ENCODE data around the gene GBA2.

DNA sequence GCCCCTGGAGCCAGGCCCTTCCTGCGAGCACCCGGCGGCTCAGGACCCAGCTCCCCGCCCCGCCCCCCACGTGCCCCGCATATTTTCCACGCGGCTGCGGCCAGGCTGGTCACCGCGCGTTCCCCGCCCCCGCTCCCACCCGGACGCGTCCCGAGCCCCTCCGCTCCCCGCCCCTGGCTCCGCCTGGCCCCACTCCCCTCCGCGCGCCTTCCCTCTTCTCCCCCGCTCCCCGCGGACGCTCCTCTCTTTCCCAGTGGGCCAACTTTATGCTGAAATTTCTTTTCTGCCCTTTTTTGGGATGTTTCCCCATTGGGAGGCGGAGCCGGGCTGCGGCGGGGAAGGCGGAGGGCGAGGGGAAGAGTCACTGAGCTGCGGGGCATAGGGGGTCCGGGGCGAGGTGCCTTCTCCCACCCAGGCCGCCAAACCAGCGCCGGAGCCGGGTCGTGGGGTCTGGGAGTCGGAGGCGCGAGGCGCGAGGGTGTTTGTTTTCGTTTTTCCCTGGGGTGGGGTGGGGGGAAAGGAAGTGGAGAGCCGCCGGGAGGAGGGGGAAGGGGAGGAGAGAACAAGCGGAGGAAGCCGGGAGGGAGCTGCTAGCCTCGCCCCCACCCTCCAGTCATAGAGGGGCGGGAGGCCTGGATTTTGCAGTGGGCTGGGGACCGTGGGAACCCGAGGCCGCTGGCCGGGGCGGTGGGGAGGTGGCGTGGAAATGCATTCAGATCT lies 58.3 kb downstream of the GBA2 start:
- no peak for TF ChIP-seq EZH2 (IDR thresholded peaks at IDR 0.05)
- no peak for TF ChIP-seq EZH2phosphoT487 (IDR thresholded peaks at IDR 0.05)
